ENCODE results near the gene FNIP1. TPM values are rescaled to one million over a fixed set of nuclear protein-coding genes. Genes with fewer than 3 reads are reported as not detected.
"Not testable (repeated sequence)": the region's sequence is repeated elsewhere in the genome, so short reads cannot be mapped to it uniquely, and the experiment has no call there.

Gene FNIP1
- total RNA-seq, 1 donor = 77.5 TPM

- no peaks in the 10 kb centered on the region for H3K9me3 ChIP-seq (ENCODE audit: low read depth, low read length)
- no peaks in the 10 kb centered on the region for H3K27me3 ChIP-seq (ENCODE audit: insufficient read depth, low read length)
- H3K4me3 ChIP-seq (ENCODE audit: low read length) = no peak overlapping the region
- H3K4me1 ChIP-seq (ENCODE audit: insufficient read depth, low read length) = peaks cover 9% of the 10 kb centered on the region
These were observed 87.8 kb downstream of the FNIP1 start for GRCh38 chr5:131709043-131709442.

- Histone ChIP-seq H3K4me1 (ENCODE audit: insufficient read depth, low read length) (peaks cover 9% of the 10 kb centered on the region), H3K4me3 (ENCODE audit: low read length) (no peak overlapping the region), H3K9me3 (ENCODE audit: low read depth, low read length) (no peaks in the 10 kb centered on the region), H3K27me3 (ENCODE audit: insufficient read depth, low read length) (no peaks in the 10 kb centered on the region)
These were observed 90.5 kb downstream of the FNIP1 start for GRCh38 chr5:131706281-131706680.

GRCh38 chr5:131694926-131695325, 101.9 kb downstream of the FNIP1 start:
- Histone ChIP-seq H3K9me3 (ENCODE audit: low read depth, low read length) (no peaks in the 10 kb centered on the region), H3K27me3 (ENCODE audit: insufficient read depth, low read length) (no peaks in the 10 kb centered on the region), H3K4me1 (ENCODE audit: insufficient read depth, low read length) (no peaks in the 10 kb centered on the region), H3K4me3 (ENCODE audit: low read length) (no peak overlapping the region)

- no peaks in the 10 kb centered on the region for H3K27me3 ChIP-seq (ENCODE audit: insufficient read depth, low read length)
- no peaks in the 10 kb centered on the region for H3K4me1 ChIP-seq (ENCODE audit: insufficient read depth, low read length)
- no peak overlapping the region for H3K4me3 ChIP-seq (ENCODE audit: low read length)
- no peaks in the 10 kb centered on the region for H3K9me3 ChIP-seq (ENCODE audit: low read depth, low read length)
These were observed 102.9 kb downstream of the FNIP1 start for GRCh38 chr5:131693894-131694293.

GRCh38 chr5:131685516-131686171, 111.2 kb downstream of the FNIP1 start:
- Histone ChIP-seq H3K9me3 (ENCODE audit: low read depth, low read length) (no peaks in the 10 kb centered on the region), H3K27me3 (ENCODE audit: insufficient read depth, low read length) (no peaks in the 10 kb centered on the region), H3K4me3 (ENCODE audit: low read length) (no peak overlapping the region), H3K4me1 (ENCODE audit: insufficient read depth, low read length) (peaks cover 11% of the 10 kb centered on the region)

DNA sequence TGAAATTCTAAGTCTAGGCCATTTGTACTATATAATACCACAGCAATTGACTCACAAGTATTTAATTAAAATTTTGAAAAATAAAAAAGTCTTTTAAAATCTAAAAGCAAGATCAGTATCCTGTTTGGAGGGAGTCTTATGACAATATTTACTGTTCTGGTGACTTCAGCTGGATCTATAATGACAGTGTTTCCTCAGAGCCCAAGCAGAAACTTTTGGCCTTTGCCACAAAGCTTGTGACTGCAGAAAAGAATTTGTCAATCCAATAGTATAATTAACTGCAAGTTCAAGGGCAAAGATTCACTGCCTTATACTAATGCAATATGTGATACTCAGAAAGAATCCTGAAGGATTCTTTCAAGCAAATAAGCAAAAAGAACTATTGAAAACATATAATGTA, 112.2 kb downstream of the FNIP1 start:
- Histone ChIP-seq H3K9me3 (ENCODE audit: low read depth, low read length) (no peaks in the 10 kb centered on the region), H3K4me1 (ENCODE audit: insufficient read depth, low read length) (peaks cover 11% of the 10 kb centered on the region), H3K27me3 (ENCODE audit: insufficient read depth, low read length) (no peaks in the 10 kb centered on the region), H3K4me3 (ENCODE audit: low read length) (no peak overlapping the region)

- no peak overlapping the region for H3K4me3 ChIP-seq (ENCODE audit: low read length)
- no peaks in the 10 kb centered on the region for H3K27me3 ChIP-seq (ENCODE audit: insufficient read depth, low read length)
- H3K9me3 ChIP-seq (ENCODE audit: low read depth, low read length) = no peaks in the 10 kb centered on the region
- H3K4me1 ChIP-seq (ENCODE audit: insufficient read depth, low read length) = peaks cover 11% of the 10 kb centered on the region
These were observed 112.8 kb downstream of the FNIP1 start for GRCh38 chr5:131684051-131684450.

- peaks cover 11% of the 10 kb centered on the region for H3K4me1 ChIP-seq (ENCODE audit: insufficient read depth, low read length)
- H3K4me3 ChIP-seq (ENCODE audit: low read length) = no peak overlapping the region
- no peaks in the 10 kb centered on the region for H3K9me3 ChIP-seq (ENCODE audit: low read depth, low read length)
- no peaks in the 10 kb centered on the region for H3K27me3 ChIP-seq (ENCODE audit: insufficient read depth, low read length)
These were observed 114.0 kb downstream of the FNIP1 start for GRCh38 chr5:131682826-131683225.

GRCh38 chr5:131682175-131682574, 114.6 kb downstream of the FNIP1 start:
- H3K27me3 ChIP-seq (ENCODE audit: insufficient read depth, low read length) = no peaks in the 10 kb centered on the region
- no peak overlapping the region for H3K4me3 ChIP-seq (ENCODE audit: low read length)
- peaks cover 11% of the 10 kb centered on the region for H3K4me1 ChIP-seq (ENCODE audit: insufficient read depth, low read length)
- no peaks in the 10 kb centered on the region for H3K9me3 ChIP-seq (ENCODE audit: low read depth, low read length)

- Histone ChIP-seq H3K4me1 (ENCODE audit: insufficient read depth, low read length) (peaks cover 11% of the 10 kb centered on the region), H3K27me3 (ENCODE audit: insufficient read depth, low read length) (no peaks in the 10 kb centered on the region), H3K4me3 (ENCODE audit: low read length) (no peak overlapping the region), H3K9me3 (ENCODE audit: low read depth, low read length) (no peaks in the 10 kb centered on the region)
These were observed 116.9 kb downstream of the FNIP1 start for GRCh38 chr5:131679911-131680310.

DNA sequence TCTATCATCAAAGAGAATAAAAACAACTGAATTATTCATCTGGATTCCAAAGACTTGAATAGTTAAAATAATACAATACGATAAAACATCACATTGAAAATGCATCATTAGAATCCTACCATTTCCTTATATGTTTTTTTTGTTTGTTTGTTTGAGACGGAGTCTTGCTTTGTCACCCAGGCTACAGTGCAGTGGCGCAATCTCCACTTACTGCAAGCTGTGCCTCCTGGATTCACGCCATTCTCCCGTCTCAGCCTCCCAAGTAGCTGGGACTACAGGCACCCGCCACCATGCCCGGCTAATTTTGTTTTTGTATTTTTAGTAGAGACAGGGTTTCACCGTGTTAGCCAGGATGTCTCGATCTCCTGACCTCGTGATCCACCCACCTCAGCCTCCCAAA, 118.5 kb downstream of the FNIP1 start:
- H3K4me1 ChIP-seq (ENCODE audit: insufficient read depth, low read length) = peaks cover 11% of the 10 kb centered on the region
- H3K4me3 ChIP-seq (ENCODE audit: low read length); H3K9me3 ChIP-seq (ENCODE audit: low read depth, low read length); H3K27me3 ChIP-seq (ENCODE audit: insufficient read depth, low read length): not testable (repeated sequence)

DNA sequence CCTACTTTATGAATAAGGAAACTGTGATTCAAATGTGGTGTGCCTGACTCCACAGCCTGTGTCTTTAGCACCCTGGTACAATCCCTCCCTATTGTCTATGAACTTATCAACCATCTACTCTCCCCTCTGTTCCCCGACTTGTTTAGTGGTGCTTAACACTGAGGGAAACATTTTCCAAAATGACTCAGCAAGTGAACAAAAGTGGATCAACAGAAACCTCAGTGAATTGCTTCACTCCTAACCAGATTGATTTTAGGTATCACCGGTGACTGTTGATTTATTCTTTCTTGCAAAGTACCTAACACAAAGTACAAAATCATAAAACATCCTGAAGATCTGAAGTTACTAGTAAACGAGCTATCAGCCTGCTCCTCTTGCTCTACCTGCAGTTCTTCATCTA, 119.7 kb downstream of the FNIP1 start:
- Histone ChIP-seq H3K27me3 (ENCODE audit: insufficient read depth, low read length) (no peaks in the 10 kb centered on the region), H3K4me3 (ENCODE audit: low read length) (no peak overlapping the region), H3K9me3 (ENCODE audit: low read depth, low read length) (no peaks in the 10 kb centered on the region)

GRCh38 chr5:131672776-131673175, 124.0 kb downstream of the FNIP1 start:
- Histone ChIP-seq H3K9me3 (ENCODE audit: low read depth, low read length) (no peaks in the 10 kb centered on the region), H3K4me1 (ENCODE audit: insufficient read depth, low read length) (no peaks in the 10 kb centered on the region), H3K27me3 (ENCODE audit: insufficient read depth, low read length) (no peaks in the 10 kb centered on the region), H3K4me3 (ENCODE audit: low read length) (no peak overlapping the region)

More for the DNA sequence above, 119.7 kb downstream of the FNIP1 start:
- H3K4me1 ChIP-seq (ENCODE audit: insufficient read depth, low read length) = no peaks in the 10 kb centered on the region

DNA sequence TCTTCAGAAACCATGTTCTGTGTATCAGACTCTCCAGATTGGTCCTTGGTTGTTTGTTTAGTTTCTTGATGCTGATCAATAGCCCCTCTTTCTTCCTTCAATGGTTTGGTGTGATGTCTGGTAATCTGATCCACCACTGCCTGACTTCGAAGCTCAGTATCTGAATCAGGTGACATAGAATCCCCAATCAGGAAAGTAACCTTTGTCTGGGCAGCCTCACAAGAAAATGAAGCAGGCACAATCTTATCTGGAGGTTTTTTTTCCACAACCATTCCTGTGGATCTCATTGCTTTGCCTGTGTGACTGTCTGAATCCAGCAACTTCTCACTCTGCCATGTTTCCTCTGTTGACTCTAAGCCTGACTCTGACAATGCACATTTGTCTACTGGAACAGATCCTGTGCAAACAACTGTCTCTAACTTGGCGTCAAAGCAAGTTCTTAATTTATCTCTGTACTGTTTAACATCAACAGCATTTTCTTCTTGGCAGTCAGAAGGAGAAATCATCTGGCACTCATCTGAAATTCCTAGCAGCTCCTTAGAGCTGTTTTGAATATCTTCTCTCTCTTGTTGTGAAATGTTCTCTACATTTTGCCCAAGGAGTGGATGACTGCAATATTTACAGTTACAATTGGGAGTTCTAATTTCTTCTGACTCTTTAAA, 124.7 kb downstream of the FNIP1 start:
- Histone ChIP-seq H3K4me1 (ENCODE audit: insufficient read depth, low read length) (no peaks in the 10 kb centered on the region), H3K9me3 (ENCODE audit: low read depth, low read length) (no peaks in the 10 kb centered on the region), H3K4me3 (ENCODE audit: low read length) (no peak overlapping the region), H3K27me3 (ENCODE audit: insufficient read depth, low read length) (no peaks in the 10 kb centered on the region)

GRCh38 chr5:131671409-131671808, 125.4 kb downstream of the FNIP1 start:
- Histone ChIP-seq H3K4me3 (ENCODE audit: low read length) (no peak overlapping the region), H3K27me3 (ENCODE audit: insufficient read depth, low read length) (no peaks in the 10 kb centered on the region), H3K9me3 (ENCODE audit: low read depth, low read length) (no peaks in the 10 kb centered on the region), H3K4me1 (ENCODE audit: insufficient read depth, low read length) (no peaks in the 10 kb centered on the region)

GRCh38 chr5:131664929-131665328, 131.9 kb downstream of the FNIP1 start:
- no peaks in the 10 kb centered on the region for H3K9me3 ChIP-seq (ENCODE audit: low read depth, low read length)
- no peaks in the 10 kb centered on the region for H3K4me1 ChIP-seq (ENCODE audit: insufficient read depth, low read length)
- no peaks in the 10 kb centered on the region for H3K27me3 ChIP-seq (ENCODE audit: insufficient read depth, low read length)
- H3K4me3 ChIP-seq (ENCODE audit: low read length) = no peak overlapping the region
